NCI-H1694 (cell line): ENCODE measurements around the gene UTRN.

Experiments used
- DNase-seq: peaks from one replicate; lab custom pipeline; 2025; lab: John Stamatoyannopoulos, UW

UTRN gene

DNA sequence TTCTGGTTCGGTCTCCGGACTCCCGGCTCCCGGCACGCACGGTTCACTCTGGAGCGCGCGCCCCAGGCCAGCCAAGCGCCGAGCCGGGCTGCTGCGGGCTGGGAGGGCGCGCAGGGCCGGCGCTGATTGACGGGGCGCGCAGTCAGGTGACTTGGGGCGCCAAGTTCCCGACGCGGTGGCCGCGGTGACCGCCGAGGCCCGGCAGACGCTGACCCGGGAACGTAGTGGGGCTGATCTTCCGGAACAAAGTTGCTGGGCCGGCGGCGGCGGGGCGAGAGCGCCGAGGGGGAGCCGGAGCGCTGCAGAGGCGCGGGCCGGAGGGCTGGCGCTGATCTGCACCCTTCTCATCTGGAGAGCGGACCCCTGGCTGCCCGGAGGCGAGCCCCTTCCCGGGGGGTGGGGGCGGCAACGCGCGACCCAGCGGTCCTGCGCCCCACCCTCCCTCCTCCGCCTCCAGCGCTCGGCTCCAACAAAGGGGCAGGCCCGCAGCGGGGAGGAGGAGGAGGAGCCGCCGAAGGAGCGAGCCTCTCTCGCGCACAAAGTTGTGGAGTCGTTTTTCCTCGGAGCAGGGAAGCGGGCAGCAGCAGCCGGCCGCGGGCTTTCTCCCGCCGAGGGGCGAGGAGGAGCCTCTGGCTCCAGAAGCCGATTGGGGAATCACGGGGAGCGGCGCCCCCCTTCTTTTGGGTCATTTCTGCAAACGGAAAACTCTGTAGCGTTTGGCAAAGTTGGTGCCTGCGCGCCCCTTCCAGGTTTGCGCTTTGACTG is at the start of gene UTRN:
TSS of gene UTRN (plus strand) at position 553 of the 765 bp plus-strand sequence. CDS start 6,494 bp downstream, outside the sequence.
- no peak for DNase-seq

GRCh38 chr6:144244688-144245087 is 40.4 kb upstream of the UTRN start:
- no peak for DNase-seq

- no peak for DNase-seq
Measured at GRCh38 chr6:144246988-144247387, 38.1 kb upstream of the UTRN start.

- no peak for DNase-seq
Measured at GRCh38 chr6:144248003-144248402, 37.1 kb upstream of the UTRN start.

- DNase-seq = no peak
Measured at GRCh38 chr6:144248476-144249301, 36.4 kb upstream of the UTRN start.

GRCh38 chr6:144250276-144250675 is 34.9 kb upstream of the UTRN start:
- DNase-seq = no peak

DNA sequence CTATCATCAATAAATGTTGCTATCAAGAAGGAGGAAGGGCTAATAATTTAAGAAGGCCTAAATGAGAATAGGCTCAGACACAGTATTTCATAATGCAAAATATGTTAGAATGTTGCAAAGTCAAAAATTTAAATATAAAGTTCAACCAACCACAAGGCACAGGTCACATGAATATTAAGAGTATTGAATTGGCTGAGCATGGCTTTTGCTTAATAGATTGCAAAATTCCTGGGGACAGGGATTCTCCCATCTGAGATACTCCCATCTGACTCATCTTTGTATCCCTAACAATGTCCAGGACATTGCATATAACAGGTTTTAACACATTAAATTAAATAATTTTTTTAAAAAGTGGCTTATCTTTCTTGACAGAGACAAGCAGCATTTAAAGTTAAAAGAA is 32.9 kb upstream of the UTRN start:
- no peak for DNase-seq

GRCh38 chr6:144259986-144260385 is 25.1 kb upstream of the UTRN start:
- no peak for DNase-seq

DNA sequence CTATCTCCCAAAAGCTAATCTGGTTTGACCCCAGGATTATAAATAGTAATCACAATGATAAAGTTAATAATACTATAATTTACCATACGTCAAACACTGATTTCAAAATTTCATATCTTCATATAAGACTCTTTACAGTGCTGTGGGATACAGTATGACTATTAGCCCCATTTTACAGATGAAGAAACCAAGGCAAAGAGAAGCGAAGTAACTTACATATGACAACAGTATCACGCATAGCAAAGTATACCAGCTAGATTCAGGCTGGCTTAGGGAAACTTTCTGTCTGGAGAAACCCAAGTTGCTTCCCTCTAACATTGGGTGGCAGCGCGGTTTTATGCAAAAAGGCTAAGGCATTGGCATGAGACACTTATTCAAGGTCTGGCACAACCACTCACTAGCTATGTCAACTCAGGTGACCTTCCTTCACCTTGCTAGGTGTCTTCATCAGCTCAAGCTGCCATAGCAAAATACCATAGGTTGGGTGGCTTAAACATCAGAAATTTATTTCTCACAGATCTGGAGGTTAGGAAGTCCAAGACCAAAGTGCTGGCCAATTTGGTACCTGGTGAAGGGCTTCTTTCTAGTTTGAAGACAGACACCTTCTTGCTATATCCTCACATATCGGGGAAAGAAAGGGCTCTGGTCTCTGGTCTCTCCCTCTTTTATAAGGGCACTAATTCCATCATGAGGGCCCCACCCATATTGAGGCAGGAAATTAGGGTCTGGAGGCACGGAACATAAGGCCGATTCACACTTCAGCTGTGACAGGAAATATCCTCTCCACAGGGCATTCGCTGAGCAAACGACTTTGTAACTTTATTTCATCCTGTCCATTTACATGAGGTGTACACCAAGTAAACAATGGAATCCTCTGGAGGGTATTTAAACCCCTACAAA is 22.4 kb upstream of the UTRN start:
- no peak for DNase-seq

GRCh38 chr6:144263786-144264185 is 21.3 kb upstream of the UTRN start:
- DNase-seq = no peak

- DNase-seq = no peak
Measured at GRCh38 chr6:144264270-144265060, 20.7 kb upstream of the UTRN start.

DNA sequence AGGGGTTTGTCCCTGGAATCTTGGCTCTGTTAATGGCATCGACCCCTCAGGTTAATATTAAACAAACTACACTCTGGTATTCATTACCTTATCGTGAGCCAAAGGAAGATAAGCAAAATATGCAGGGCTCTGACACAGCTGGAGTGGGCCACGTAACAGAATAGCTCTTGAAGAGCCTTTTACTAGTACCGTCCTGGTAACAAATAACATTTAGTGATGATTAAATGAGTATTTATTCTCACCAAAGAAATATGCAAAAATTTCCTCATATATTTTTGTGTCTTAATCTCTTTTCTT is 20.1 kb upstream of the UTRN start:
- no peak for DNase-seq

- DNase-seq = no peak
Measured at GRCh38 chr6:144265390-144265789, 19.7 kb upstream of the UTRN start.

DNA sequence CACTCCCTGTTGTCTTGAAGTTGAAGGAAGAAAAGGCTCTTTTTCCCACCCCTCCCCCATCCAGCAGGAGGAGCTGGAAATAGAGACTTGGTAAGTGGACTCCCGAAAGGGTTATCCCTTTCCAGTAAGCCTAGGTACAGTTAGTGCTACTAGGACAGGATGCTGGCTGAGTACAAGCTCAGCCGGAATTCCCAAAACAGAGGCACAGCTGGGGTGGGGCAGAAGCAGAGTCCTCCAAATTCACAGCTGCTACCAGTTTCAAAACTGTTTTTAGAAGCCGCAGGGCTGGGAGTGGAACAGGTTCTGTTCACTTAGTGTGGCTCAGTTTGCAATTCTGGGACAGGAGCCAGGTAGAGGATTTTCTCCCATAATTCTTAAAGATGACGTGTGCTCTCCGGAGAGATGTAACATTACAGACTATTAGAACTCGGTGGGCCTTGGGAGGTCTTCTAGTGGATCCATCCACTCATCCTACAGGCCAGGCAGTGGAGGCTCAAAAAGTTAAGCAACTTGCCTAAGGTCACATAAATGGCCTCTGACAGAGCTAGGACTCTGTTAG is 19.0 kb upstream of the UTRN start:
- no peak for DNase-seq

DNA sequence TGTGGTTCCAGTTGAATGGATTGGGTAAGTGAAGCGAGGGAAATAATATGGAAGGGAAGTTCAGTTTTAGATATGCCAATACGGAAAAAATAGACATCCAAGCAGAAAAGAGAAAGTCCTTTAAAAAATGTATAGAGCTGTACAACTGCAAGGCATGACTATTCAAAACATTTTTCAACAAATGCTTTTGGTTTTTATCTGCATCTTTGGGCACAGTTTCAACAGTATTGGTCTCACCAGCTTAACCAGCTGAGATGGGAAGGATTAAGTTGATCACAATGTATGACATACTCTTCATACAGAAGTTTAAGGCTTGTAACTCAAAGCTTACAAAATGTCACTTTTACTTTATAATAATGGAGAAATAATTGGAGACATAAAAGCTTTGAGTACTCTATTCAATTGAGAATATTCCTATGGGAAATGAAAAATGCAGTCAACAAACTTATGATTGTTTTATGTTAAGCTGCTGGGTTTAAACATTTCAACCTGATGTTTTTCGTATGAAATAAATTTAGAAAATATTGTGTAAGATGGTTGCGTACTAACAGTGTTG is 16.3 kb upstream of the UTRN start:
- DNase-seq = no peak

- DNase-seq = no peak
Measured at GRCh38 chr6:144277174-144277573, 8.0 kb upstream of the UTRN start.

- no peak for DNase-seq
Measured at GRCh38 chr6:144277605-144278227, 7.4 kb upstream of the UTRN start.

DNA sequence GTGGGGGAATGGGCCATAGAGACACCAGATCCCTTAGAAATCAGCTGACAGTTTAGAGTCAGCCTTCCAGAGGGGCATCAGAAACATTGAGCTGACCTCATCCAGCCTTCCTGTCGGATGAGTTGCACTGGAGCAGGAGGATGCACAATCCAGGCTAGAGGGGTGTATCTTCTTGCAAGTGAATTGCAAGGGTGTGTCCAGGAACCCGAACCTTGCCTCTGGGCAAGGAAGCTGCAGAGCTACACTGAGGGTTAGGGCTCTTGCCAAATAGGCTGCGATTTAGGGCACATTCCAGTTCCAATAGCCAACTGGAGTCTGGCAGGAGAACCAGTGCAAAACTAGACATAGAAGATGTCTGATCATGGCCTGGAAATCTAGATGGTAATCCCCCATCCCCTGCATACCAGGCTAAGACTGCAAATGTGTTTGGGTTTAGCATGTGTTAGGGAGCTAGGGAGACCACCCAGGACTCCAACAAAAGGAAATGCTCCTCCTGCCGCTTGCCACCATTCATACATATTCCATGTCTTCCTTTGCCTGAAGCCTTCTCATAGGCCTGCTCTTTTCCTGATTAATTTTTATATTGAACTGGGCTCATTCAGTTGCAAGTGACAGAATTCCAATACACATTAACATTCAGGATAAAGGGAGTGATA is 6.3 kb upstream of the UTRN start:
- no peak for DNase-seq

GRCh38 chr6:144279484-144280150 is 5.5 kb upstream of the UTRN start:
- no peak for DNase-seq
